ENCODE data around the gene COL25A1. TPM values are rescaled to one million over a fixed set of nuclear protein-coding genes. Genes with fewer than 3 reads are reported as not detected.

The COL25A1 gene
- total and polyA plus RNA-seq, 5 donors: 0.22 to 0.77 (median 0.31) TPM

DNA sequence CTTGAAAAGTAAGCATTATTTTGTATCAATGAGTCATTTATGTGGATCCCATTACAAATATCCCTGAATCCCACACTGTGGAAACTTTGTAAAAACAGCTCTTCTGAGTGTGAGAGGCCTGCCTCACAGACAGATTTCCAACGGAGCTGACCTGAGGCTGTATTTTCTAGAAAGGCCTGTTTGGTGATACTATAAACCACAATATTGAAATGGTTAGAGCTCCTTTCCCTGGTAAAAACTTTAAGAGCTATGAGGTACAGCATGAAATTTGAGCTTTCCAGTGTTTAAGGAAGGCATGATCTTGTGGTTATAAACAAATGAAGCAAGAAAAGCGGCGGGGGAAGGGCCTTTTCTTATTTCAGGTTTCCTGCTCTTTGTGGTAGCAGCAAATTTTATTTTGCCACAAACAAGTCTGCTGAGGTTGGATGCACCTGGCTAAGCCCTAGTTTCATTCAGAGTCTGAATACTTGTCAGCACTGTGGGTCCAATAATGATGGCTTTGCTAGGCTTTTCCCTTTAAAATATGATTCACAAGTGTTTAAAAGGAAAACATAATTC is 452.8 kb downstream of the COL25A1 start:
- Histone ChIP-seq H3K4me3 (ENCODE audit: low read length) (no peak overlapping the region), H3K27ac (ENCODE audit: low read length) (no peak overlapping the region), H3K9me3 (ENCODE audit: control insufficient read depth, low read length) (no peaks in the 10 kb centered on the region), H3K27me3 (ENCODE audit: control insufficient read depth, insufficient read depth) (no peaks in the 10 kb centered on the region), H3K4me1 (ENCODE audit: control insufficient read depth, insufficient read depth, low read length) (no peaks in the 10 kb centered on the region)
- intact Hi-C loops (cut with DNase I): no loop called here
- ATAC-seq (no peak), DNase-seq (no peak)
- 76% methylated on average over 3 of the region's 3 CpGs for WGBS

- ATAC-seq: no peak
- intact Hi-C loops (cut with DNase I): no loop called here
- no peak overlapping the region for H3K27ac ChIP-seq (ENCODE audit: low read length)
- no peak for DNase-seq
- H3K4me3 ChIP-seq (ENCODE audit: low read length): no peak overlapping the region
- WGBS: 95% methylated on average over 2 of the region's 2 CpGs
- H3K4me1 ChIP-seq (ENCODE audit: control insufficient read depth, insufficient read depth, low read length): no peaks in the 10 kb centered on the region
- no peaks in the 10 kb centered on the region for H3K27me3 ChIP-seq (ENCODE audit: control insufficient read depth, insufficient read depth)
- H3K9me3 ChIP-seq (ENCODE audit: control insufficient read depth, low read length): no peaks in the 10 kb centered on the region
Measured at GRCh38 chr4:108846568-108846967, 455.9 kb downstream of the COL25A1 start.

DNA sequence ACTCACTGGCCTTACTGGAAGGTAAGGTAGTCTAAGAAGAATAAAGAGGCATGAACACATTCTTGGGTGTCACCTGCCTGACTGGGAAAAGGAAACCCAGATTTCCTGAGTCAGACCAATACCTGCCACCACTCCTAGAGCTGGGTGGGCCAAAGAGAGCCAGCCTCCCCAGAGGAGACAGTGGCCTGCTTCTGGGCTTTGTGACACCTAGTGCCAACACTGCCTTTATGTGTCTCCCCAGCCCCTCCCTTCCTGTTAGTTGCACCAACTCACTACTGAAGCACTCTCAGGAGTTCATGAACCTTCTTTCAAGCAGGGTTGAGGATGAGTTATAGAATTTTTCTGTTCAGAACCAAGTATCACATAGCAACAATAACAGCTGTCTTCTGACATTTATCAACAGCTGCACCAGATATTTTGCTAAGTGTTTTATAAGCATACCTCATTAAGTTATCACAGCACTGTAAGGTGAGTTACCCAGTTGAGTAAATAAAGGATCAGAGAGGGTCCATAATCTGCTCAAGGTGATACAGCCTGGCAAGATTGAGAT is 462.0 kb downstream of the COL25A1 start:
- Histone ChIP-seq H3K9me3 (ENCODE audit: control insufficient read depth, low read length) (no peaks in the 10 kb centered on the region), H3K4me3 (ENCODE audit: low read length) (no peak overlapping the region), H3K27me3 (ENCODE audit: control insufficient read depth, insufficient read depth) (no peaks in the 10 kb centered on the region), H3K27ac (ENCODE audit: low read length) (no peak overlapping the region), H3K4me1 (ENCODE audit: control insufficient read depth, insufficient read depth, low read length) (no peaks in the 10 kb centered on the region)
- no peak for ATAC-seq
- intact Hi-C loops (cut with DNase I): no loop called here
- no peak for DNase-seq

GRCh38 chr4:108839333-108839732 is 463.1 kb downstream of the COL25A1 start:
- intact Hi-C loops (cut with DNase I): loop anchor here (5.0 to 10.0 kb wide), 2 partner anchors 565 to 568 kb away; no protein-coding TSS in a partner anchor
- H3K9me3 ChIP-seq (ENCODE audit: control insufficient read depth, low read length): no peaks in the 10 kb centered on the region
- no peak overlapping the region for H3K4me3 ChIP-seq (ENCODE audit: low read length)
- no peaks in the 10 kb centered on the region for H3K4me1 ChIP-seq (ENCODE audit: control insufficient read depth, insufficient read depth, low read length)
- DNase-seq (no peak), ATAC-seq (no peak)
- no peaks in the 10 kb centered on the region for H3K27me3 ChIP-seq (ENCODE audit: control insufficient read depth, insufficient read depth)
- H3K27ac ChIP-seq (ENCODE audit: low read length): no peak overlapping the region
- 91% methylated on average over 3 of the region's 3 CpGs for WGBS

GRCh38 chr4:108838451-108838850 is 464.0 kb downstream of the COL25A1 start:
- Histone ChIP-seq H3K4me3 (ENCODE audit: low read length) (no peak overlapping the region), H3K4me1 (ENCODE audit: control insufficient read depth, insufficient read depth, low read length) (no peaks in the 10 kb centered on the region), H3K9me3 (ENCODE audit: control insufficient read depth, low read length) (no peaks in the 10 kb centered on the region), H3K27ac (ENCODE audit: low read length) (no peak overlapping the region), H3K27me3 (ENCODE audit: control insufficient read depth, insufficient read depth) (no peaks in the 10 kb centered on the region)
- no peak for ATAC-seq
- DNase-seq: no peak
- 74% methylated on average over 4 of the region's 4 CpGs for whole genome bisulfite sequencing
- intact Hi-C loops (cut with DNase I): loop anchor here (5.0 to 10.0 kb wide), 2 partner anchors 566 to 569 kb away; no protein-coding TSS in a partner anchor

- H3K4me3 ChIP-seq (ENCODE audit: low read length): no peak overlapping the region
- intact Hi-C loops (cut with DNase I): loop anchor here (5.0 to 10.0 kb wide), 2 partner anchors 570 to 572 kb away; no protein-coding TSS in a partner anchor
- 28% methylated on average over 3 of the region's 3 CpGs for WGBS
- ATAC-seq: no peak
- no peaks in the 10 kb centered on the region for H3K27me3 ChIP-seq (ENCODE audit: control insufficient read depth, insufficient read depth)
- no peaks in the 10 kb centered on the region for H3K9me3 ChIP-seq (ENCODE audit: control insufficient read depth, low read length)
- H3K4me1 ChIP-seq (ENCODE audit: control insufficient read depth, insufficient read depth, low read length): no peaks in the 10 kb centered on the region
- no peak for DNase-seq
- H3K27ac ChIP-seq (ENCODE audit: low read length): no peak overlapping the region
Measured at GRCh38 chr4:108834835-108835384, 467.5 kb downstream of the COL25A1 start.

- DNase-seq (no peak), ATAC-seq (no peak)
- no peak overlapping the region for H3K27ac ChIP-seq (ENCODE audit: low read length)
- no peak overlapping the region for H3K4me3 ChIP-seq (ENCODE audit: low read length)
- no peaks in the 10 kb centered on the region for H3K9me3 ChIP-seq (ENCODE audit: control insufficient read depth, low read length)
- intact Hi-C loops (cut with DNase I): loop anchor here in 2 of 4 donors (10.0 kb wide), 1 partner anchor 571 kb away; no protein-coding TSS in a partner anchor
- 73% methylated on average over 9 of the region's 9 CpGs for WGBS
- no peaks in the 10 kb centered on the region for H3K27me3 ChIP-seq (ENCODE audit: control insufficient read depth, insufficient read depth)
- no peaks in the 10 kb centered on the region for H3K4me1 ChIP-seq (ENCODE audit: control insufficient read depth, insufficient read depth, low read length)
Measured at GRCh38 chr4:108834166-108834834, 468.2 kb downstream of the COL25A1 start.

DNA sequence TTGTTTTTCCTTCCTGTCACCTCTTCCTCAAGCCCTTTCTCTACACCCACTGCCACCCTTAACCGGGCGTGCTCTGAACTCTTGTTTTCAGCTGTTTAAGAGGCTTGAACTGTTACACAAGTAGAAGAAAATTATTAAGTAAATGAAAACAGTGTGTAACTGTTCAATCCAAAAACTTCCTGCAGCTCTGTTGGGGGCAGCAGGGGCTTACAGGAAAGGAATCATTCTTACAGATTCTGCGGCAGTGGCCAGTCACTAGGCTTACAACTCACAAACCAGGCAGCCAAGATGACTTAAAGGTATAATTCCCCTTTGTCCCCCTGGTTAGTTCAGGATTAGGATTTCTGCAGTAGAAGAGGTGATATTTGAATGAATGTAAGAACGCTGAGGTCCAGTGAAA is 469.4 kb downstream of the COL25A1 start:
- Histone ChIP-seq H3K9me3 (ENCODE audit: control insufficient read depth, low read length) (no peaks in the 10 kb centered on the region), H3K4me1 (ENCODE audit: control insufficient read depth, insufficient read depth, low read length) (no peaks in the 10 kb centered on the region), H3K27me3 (ENCODE audit: control insufficient read depth, insufficient read depth) (no peaks in the 10 kb centered on the region), H3K4me3 (ENCODE audit: low read length) (no peak overlapping the region), H3K27ac (ENCODE audit: low read length) (no peak overlapping the region)
- 83% methylated on average over 4 of the region's 4 CpGs for WGBS
- DNase-seq: no peak
- no peak for ATAC-seq
- intact Hi-C loops (cut with DNase I): loop anchor here in 2 of 4 donors (10.0 kb wide), 1 partner anchor 572 kb away; no protein-coding TSS in a partner anchor

GRCh38 chr4:108831886-108832285 is 470.6 kb downstream of the COL25A1 start:
- Histone ChIP-seq H3K9me3 (ENCODE audit: control insufficient read depth, low read length) (no peaks in the 10 kb centered on the region), H3K4me1 (ENCODE audit: control insufficient read depth, insufficient read depth, low read length) (no peaks in the 10 kb centered on the region), H3K27me3 (ENCODE audit: control insufficient read depth, insufficient read depth) (no peaks in the 10 kb centered on the region), H3K27ac (ENCODE audit: low read length) (no peak overlapping the region), H3K4me3 (ENCODE audit: low read length) (no peak overlapping the region)
- intact Hi-C loops (cut with DNase I): loop anchor here in 2 of 4 donors (10.0 kb wide), 1 partner anchor 573 kb away; no protein-coding TSS in a partner anchor
- 35% methylated on average over 3 of the region's 3 CpGs for WGBS
- ATAC-seq (no peak), DNase-seq (no peak)

GRCh38 chr4:108831291-108831690 is 471.2 kb downstream of the COL25A1 start:
- Histone ChIP-seq H3K27me3 (ENCODE audit: control insufficient read depth, insufficient read depth) (no peaks in the 10 kb centered on the region), H3K27ac (ENCODE audit: low read length) (no peak overlapping the region), H3K4me3 (ENCODE audit: low read length) (no peak overlapping the region), H3K4me1 (ENCODE audit: control insufficient read depth, insufficient read depth, low read length) (no peaks in the 10 kb centered on the region), H3K9me3 (ENCODE audit: control insufficient read depth, low read length) (no peaks in the 10 kb centered on the region)
- 98% methylated on average over 1 of the region's 1 CpG for WGBS
- ATAC-seq (no peak), DNase-seq (no peak)
- intact Hi-C loops (cut with DNase I): loop anchor here in 2 of 4 donors (10.0 kb wide), 1 partner anchor 574 kb away; no protein-coding TSS in a partner anchor
